ENCODE measurements around the gene LSMEM2. TPM values are rescaled to one million over a fixed set of nuclear protein-coding genes. Genes with fewer than 3 reads are reported as not detected.

LSMEM2 gene
- total and polyA plus RNA-seq, 2 of the 8 experiments (the other 6 are each of a cell fraction or from before 2014, with no cell fraction given), result 0.58 to 0.68 TPM

DNA sequence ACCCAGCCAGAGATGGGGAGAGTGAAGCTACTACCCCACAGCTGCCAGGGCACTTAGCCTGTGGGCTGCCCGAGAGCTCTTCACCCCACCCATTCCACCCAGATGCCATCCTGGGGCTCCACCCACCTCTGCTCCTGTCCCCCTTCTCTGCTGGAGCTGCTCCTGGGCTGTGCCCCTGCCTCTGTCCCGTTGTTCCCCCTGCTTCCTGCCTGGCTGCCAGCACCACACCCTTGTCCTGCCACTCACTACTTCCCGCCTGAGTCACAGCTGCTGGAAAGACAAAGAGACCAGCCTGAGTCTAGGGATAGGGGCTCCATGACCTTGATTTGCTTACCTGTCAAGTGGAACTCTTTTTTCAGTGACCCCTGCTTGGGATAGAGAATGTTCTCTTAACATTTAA is 30.5 kb upstream of the LSMEM2 start:
- Histone ChIP-seq H4K20me1 (replicated peaks in 1 of 2; ENCODE audit: control insufficient read depth in 1 of 2, insufficient read depth in 2 of 2, low read length in 2 of 2) (peaks cover 18 to 44% of the 10 kb centered on the region in 2 experiments), H4K91ac (replicated peaks; ENCODE audit: insufficient read length, low read length) (no peak overlapping the region), H3K79me1 (ENCODE audit: low read depth, low read length) (peaks cover 34% of the 10 kb centered on the region), H2BK12ac (ENCODE audit: low read depth, low read length) (no peak overlapping the region), H3K4ac (replicated peaks; ENCODE audit: insufficient read length, low read depth, low read length) (no peak overlapping the region), H2BK20ac (ENCODE audit: low read length) (no peak overlapping the region), H4K8ac (ENCODE audit: extremely low read depth, insufficient read depth, low read length) (no peak overlapping the region), H2BK5ac (ENCODE audit: low read depth, low read length) (no peak overlapping the region; the same call in 1 of the 2 replicates), H3K56ac (replicated peaks; ENCODE audit: insufficient read length, low read depth, low read length) (no peak overlapping the region), H3K9me3 (ENCODE audit: insufficient read depth in 2 of 2, low read depth in 1 of 2, low read length in 1 of 2) (no peaks in the 10 kb centered on the region), H3K14ac (ENCODE audit: insufficient read length) (no peak overlapping the region), H3K4me2 (ENCODE audit: insufficient read depth in 1 of 2, low read depth in 2 of 2, low read length in 2 of 2) (no peak overlapping the region), H2AK5ac (ENCODE audit: low read depth, low read length) (no peak overlapping the region), H3K27ac (ENCODE audit: low read depth, low read length) (no peak overlapping the region), H3K27me3 (replicated peaks in 1 of 4; ENCODE audit: control insufficient read depth in 3 of 4, extremely low read depth in 1 of 4, insufficient read depth in 3 of 4, low read length in 3 of 4) (no peaks in the 10 kb centered on the region), H3K4me1 (replicated peaks in 1 of 4; ENCODE audit: control insufficient read depth in 3 of 4, insufficient read depth in 4 of 4, low read length in 3 of 4) (peaks cover 5 to 25% (median 19%) of the 10 kb centered on the region in 4 experiments), H3K23ac (ENCODE audit: insufficient read length) (no peak overlapping the region), H2AFZ (ENCODE audit: low read length) (no peak overlapping the region), H3K23me2 (ENCODE audit: low read depth, low read length) (no peaks in the 10 kb centered on the region), H2BK15ac (ENCODE audit: low read length) (no peak overlapping the region), H3K36me3 (ENCODE audit: control insufficient read depth in 2 of 4, insufficient read depth in 4 of 4, low read length in 3 of 4) (peaks cover 2 to 13% (median 6%) of the 10 kb centered on the region in 4 experiments; a peak in 5 of 8 replicates), H3K79me2 (ENCODE audit: control insufficient read depth in 1 of 2, insufficient read depth in 2 of 2, low read length in 2 of 2) (peaks cover 3 to 76% of the 10 kb centered on the region in 2 experiments), H4K5ac (ENCODE audit: insufficient read length, low read depth, low read length) (no peak overlapping the region), H2BK120ac (replicated peaks; ENCODE audit: low read depth, low read length) (no peak overlapping the region), H3K18ac (ENCODE audit: extremely low read depth, low read length) (no peak overlapping the region), H3K9ac (replicated peaks in 1 of 4; ENCODE audit: extremely low read depth in 1 of 4, low read depth in 3 of 4, low read length in 3 of 4) (no peak overlapping the region), H3K4me3 (ENCODE audit: extremely low read depth in 1 of 4, insufficient read depth in 2 of 4, low read depth in 3 of 4, low read length in 4 of 4) (no peak overlapping the region)
- FAIRE-seq (no peak), DNase-seq (ENCODE audit: low read depth in 1 of 2, low spot score in 2 of 2) (no peak)
- 82% methylated on average over 3 of the region's 3 CpGs; no CpG with 5 or more reads in 1 of the 2 experiments for WGBS, 2 experiments (ENCODE audit: extremely low coverage in 1 of 2, insufficient coverage in 1 of 2, insufficient read length in 1 of 2, insufficient replicate concordance in 2 of 2, low coverage in 1 of 2, low lambda C conversion rate in 2 of 2, missing lambda C conversion rate in 1 of 2)
- ChIA-PET CTCF (ENCODE audit: partially characterized antibody) (interaction anchor here (0.8 to 53.5 kb wide), 10 partner anchors 9 to 126 kb away, joined by 3 to 2149 read pairs (median 11); partner anchors contain the start of genes GNAI2, GNAT1, SEMA3B and SLC38A3), POLR2A (ENCODE audit: partially characterized antibody) (interaction anchor here (0.6 to 3.5 kb wide), 5 partner anchors 11 to 41 kb away, joined by 3 to 17 read pairs (median 8); no protein-coding TSS in a partner anchor)
- no peak for TF ChIP-seq HDAC6 (IDR thresholded peaks at IDR 0.05; ENCODE audit: low read depth, low read length)
- TF ChIP-seq, protein P1, sequence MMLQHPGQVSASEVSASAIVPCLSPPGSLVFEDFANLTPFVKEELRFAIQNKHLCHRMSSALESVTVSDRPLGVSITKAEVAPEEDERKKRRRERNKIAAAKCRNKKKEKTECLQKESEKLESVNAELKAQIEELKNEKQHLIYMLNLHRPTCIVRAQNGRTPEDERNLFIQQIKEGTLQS (IDR thresholded peaks at IDR 0.05; ENCODE audit: insufficient read depth, low read depth, low read length), result no peak
- TF ChIP-seq MAFK (IDR thresholded peaks at IDR 0.05; ENCODE audit: low read depth, low read length), result no peak
- no peak for TF ChIP-seq PHF8 (conservative IDR thresholded peaks at IDR 0.05; ENCODE audit: low read depth, low read length)
- TF ChIP-seq NRF1 (IDR thresholded peaks at IDR 0.05; ENCODE audit: low read depth, low read length), result no peak
- no peak for TF ChIP-seq KDM1A (IDR thresholded peaks at IDR 0.05; ENCODE audit: borderline replicate concordance, low read length)
- no peak for TF ChIP-seq RXRA (IDR thresholded peaks at IDR 0.05; ENCODE audit: insufficient read depth, low read depth, low read length)
- no peak for TF ChIP-seq CTBP2 (IDR thresholded peaks at IDR 0.05; ENCODE audit: borderline replicate concordance, insufficient read depth, insufficient read length, low read length)
- TF ChIP-seq KDM4A (IDR thresholded peaks at IDR 0.05; ENCODE audit: low read depth, low read length, severe bottlenecking), result no peak
- no peak for TF ChIP-seq SAP30 (IDR thresholded peaks at IDR 0.05; ENCODE audit: insufficient read depth, insufficient replicate concordance, low read length)
- TF ChIP-seq RBBP5 (IDR thresholded peaks at IDR 0.05; ENCODE audit: borderline replicate concordance, low read depth, low read length), result no peak
- no peak for TF ChIP-seq JUND (IDR thresholded peaks at IDR 0.05; ENCODE audit: low read length)
- TF ChIP-seq TAF7 (optimal IDR thresholded peaks at IDR 0.05; ENCODE audit: borderline replicate concordance, low read depth, low read length), result no peak
